Ishikawa (cell line): Measurements from ENCODE around the gene NCOA6.

Experiments
- CEBPB ChIP-seq: IDR thresholded peaks from 2 replicates; pipeline ENCODE4 v1.6.1; 2012
- CREB1 ChIP-seq: IDR thresholded peaks from 2 replicates; pipeline ENCODE4 v1.6.1; 2012; ENCODE audit warnings: low read depth
- EGR1 ChIP-seq: IDR thresholded peaks from 2 replicates; pipeline ENCODE4 v1.6.1; 2012
- EP300 ChIP-seq: IDR thresholded peaks from 2 replicates; pipeline ENCODE4 v1.6.1; 2012; ENCODE audit warnings: borderline replicate concordance
- FOXM1 ChIP-seq: IDR thresholded peaks from 2 replicates; pipeline ENCODE4 v1.6.1; 2012; ENCODE audit warnings: low read depth, borderline replicate concordance
- NFIC ChIP-seq: IDR thresholded peaks from 2 replicates; pipeline ENCODE4 v1.6.1; 2012
- RAD21 ChIP-seq: IDR thresholded peaks from 2 replicates; pipeline ENCODE4 v1.6.1; 2012; ENCODE audit warnings: low read depth
- TAF1 ChIP-seq: IDR thresholded peaks from 2 replicates; pipeline ENCODE4 v1.6.1; 2012; ENCODE audit warnings: low read depth, mild to moderate bottlenecking
- TCF12 ChIP-seq: IDR thresholded peaks from 2 replicates; pipeline ENCODE4 v1.6.1; 2012; ENCODE audit warnings: low read depth
- YY1 ChIP-seq: IDR thresholded peaks from 2 replicates; pipeline ENCODE4 v1.6.1; 2012; ENCODE audit warnings: low read depth
- ZBTB7A ChIP-seq: IDR thresholded peaks from 2 replicates; pipeline ENCODE4 v1.6.1; 2012; ENCODE audit warnings: low read depth
- TF ChIP-seq, protein P1 (sequence below): IDR thresholded peaks from 2 replicates; pipeline ENCODE4 v1.6.1; 2012
- TF ChIP-seq, protein P2 (sequence below): IDR thresholded peaks from 2 replicates; pipeline ENCODE4 v1.6.1; 2012

DNA sequence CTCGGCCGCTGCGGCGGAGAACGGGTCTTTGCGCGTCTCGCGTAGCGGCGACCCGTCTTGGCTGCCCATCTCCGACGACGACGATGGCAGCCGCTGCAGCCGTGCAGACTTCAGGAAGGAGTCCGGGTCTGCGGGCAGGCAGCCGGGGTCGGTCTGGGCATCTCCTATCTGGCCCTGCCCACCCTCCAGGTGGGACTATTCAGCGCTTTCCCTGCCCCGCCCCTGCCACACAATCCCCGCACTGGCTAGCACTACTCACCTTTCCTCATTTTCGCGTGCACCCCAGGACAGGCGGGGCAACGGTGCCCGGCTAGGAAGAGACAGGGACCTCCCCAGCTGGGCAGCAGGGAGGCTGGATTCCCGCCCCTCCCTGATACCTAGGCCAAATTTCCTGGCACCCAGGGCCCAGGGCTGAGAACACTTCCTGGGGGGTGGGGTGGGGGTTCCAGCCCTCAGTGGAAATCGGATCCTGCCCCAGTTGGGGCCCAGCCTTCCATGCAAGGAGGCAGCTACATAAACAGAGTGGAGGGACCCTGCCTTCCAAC, 38.0 kb upstream of the NCOA6 start:
- TF ChIP-seq CEBPB = no peak
- TF ChIP-seq TAF1 = no peak
- no peak for TF ChIP-seq ZBTB7A
- no peak for TF ChIP-seq YY1
- TF ChIP-seq EP300 = no peak
- TF ChIP-seq, protein P1, sequence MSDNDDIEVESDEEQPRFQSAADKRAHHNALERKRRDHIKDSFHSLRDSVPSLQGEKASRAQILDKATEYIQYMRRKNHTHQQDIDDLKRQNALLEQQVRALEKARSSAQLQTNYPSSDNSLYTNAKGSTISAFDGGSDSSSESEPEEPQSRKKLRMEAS = no peak
- TF ChIP-seq TCF12 = no peak
- TF ChIP-seq, protein P2, sequence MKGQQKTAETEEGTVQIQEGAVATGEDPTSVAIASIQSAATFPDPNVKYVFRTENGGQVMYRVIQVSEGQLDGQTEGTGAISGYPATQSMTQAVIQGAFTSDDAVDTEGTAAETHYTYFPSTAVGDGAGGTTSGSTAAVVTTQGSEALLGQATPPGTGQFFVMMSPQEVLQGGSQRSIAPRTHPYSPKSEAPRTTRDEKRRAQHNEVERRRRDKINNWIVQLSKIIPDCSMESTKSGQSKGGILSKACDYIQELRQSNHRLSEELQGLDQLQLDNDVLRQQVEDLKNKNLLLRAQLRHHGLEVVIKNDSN = no peak
- TF ChIP-seq CREB1 = no peak
- TF ChIP-seq RAD21 = no peak
- TF ChIP-seq EGR1 = no peak
- TF ChIP-seq FOXM1 = no peak
- no peak for TF ChIP-seq NFIC
